ENCODE results near the gene NFIX.

NFIX gene

GRCh38 chr19:13078897-13079541 is 83.7 kb downstream of the NFIX start:
- DNase-seq = no peak

GRCh38 chr19:13079542-13079986 is 84.3 kb downstream of the NFIX start:
- DNase-seq = no peak

GRCh38 chr19:13082192-13083007 is 87.1 kb downstream of the NFIX start:
- DNase-seq = no peak

GRCh38 chr19:13083008-13083404 is 87.7 kb downstream of the NFIX start:
- DNase-seq = no peak

- no peak for DNase-seq
Observed at GRCh38 chr19:13083627-13084026, 88.4 kb downstream of the NFIX start.

- DNase-seq = no peak
Observed at GRCh38 chr19:13085666-13086065, 90.4 kb downstream of the NFIX start.

GRCh38 chr19:13086341-13086740 is 91.1 kb downstream of the NFIX start:
- no peak for DNase-seq

GRCh38 chr19:13087295-13087694 is 92.0 kb downstream of the NFIX start:
- DNase-seq = no peak

GRCh38 chr19:13087795-13088537 is 92.7 kb downstream of the NFIX start:
- no peak for DNase-seq

- DNase-seq = no peak
Observed at GRCh38 chr19:13089139-13089856, 94.0 kb downstream of the NFIX start.

GRCh38 chr19:13089857-13090507 is 94.7 kb downstream of the NFIX start:
- DNase-seq = no peak

GRCh38 chr19:13090511-13091231 is 95.4 kb downstream of the NFIX start:
- no peak for DNase-seq

- DNase-seq = no peak
Observed at GRCh38 chr19:13091400-13092157, 96.3 kb downstream of the NFIX start.

- no peak for DNase-seq
Observed at GRCh38 chr19:13092158-13092543, 96.9 kb downstream of the NFIX start.

GRCh38 chr19:13092606-13093235 is 97.4 kb downstream of the NFIX start:
- no peak for DNase-seq

GRCh38 chr19:13093407-13094105 is 98.3 kb downstream of the NFIX start:
- DNase-seq = peak; percentile 66

GRCh38 chr19:13094106-13094504 is 98.8 kb downstream of the NFIX start:
- DNase-seq = no peak

GRCh38 chr19:13094771-13095392 is 99.6 kb downstream of the NFIX start:
- DNase-seq = no peak

- DNase-seq = no peak
Observed at GRCh38 chr19:13095393-13095784, 100.1 kb downstream of the NFIX start.

All from activated T-cell treated with anti-CD3 and anti-CD28 coated beads for 4 hours (primary cell).